Upper lobe of right lung (tissue), 1 donor: ENCODE results near the gene DPM2. TPM values are rescaled to one million over a fixed set of nuclear protein-coding genes. Genes with fewer than 3 reads are reported as not detected.

ENCODE experiments used
- ATAC-seq: fragments of 200-7000 bp; cut with Tn5 transposase; one replicate; pipeline ENCODE4 v1.9.1; 2020; ENCODE audit warnings: mild to moderate bottlenecking, moderate library complexity
- DNase-seq: peaks from one replicate; pipeline ENCODE4 v3.0.0-alpha.2; 2020
- H3K27ac ChIP-seq: fragments of 200-600 bp; one replicate; pipeline ENCODE4 v1.8.0; 2022
- H3K27me3 ChIP-seq: fragments of 200-600 bp; one replicate; pipeline ENCODE4 v1.8.0; 2022; ENCODE audit warnings: mild to moderate bottlenecking
- H3K36me3 ChIP-seq: fragments of 200-600 bp; one replicate; pipeline ENCODE4 v1.8.0; 2022
- H3K4me1 ChIP-seq: fragments of 200-600 bp; one replicate; pipeline ENCODE4 v1.8.0; 2022
- H3K4me3 ChIP-seq: fragments of 200-600 bp; one replicate; pipeline ENCODE4 v1.8.0; 2022; ENCODE audit warnings: mild to moderate bottlenecking
- H3K9me3 ChIP-seq: fragments of 200-600 bp; one replicate; pipeline ENCODE4 v1.8.0; 2022
- intact Hi-C: fragments of 100-400 bp; cut with DNase I; formaldehyde crosslinking; loops from one replicate; pipeline ENCODE4 v1.11.0; 2022
- total RNA-seq: library from RNA; stranded (reverse); fragmentation: NEBNext Ultra II Directional; extraction: Animal tissue kit (Norgen Biotek cat#: 25700); gene quantifications from one replicate; pipeline ENCODE4 v1.2.1, GENCODE V29; 2021
- TF ChIP-seq, protein P1 (sequence below): fragments of 200-600 bp; IDR thresholded peaks from one replicate; pipeline ENCODE4 v1.8.0; 2022; ENCODE audit warnings: antibody characterized with exemption
- donor health status: DM: no; HTN: yes; CAD: no; lungs with severe emphysema.

The DPM2 gene
- total RNA-seq, 1 donor from 2014 or later = 37.1 TPM

DNA sequence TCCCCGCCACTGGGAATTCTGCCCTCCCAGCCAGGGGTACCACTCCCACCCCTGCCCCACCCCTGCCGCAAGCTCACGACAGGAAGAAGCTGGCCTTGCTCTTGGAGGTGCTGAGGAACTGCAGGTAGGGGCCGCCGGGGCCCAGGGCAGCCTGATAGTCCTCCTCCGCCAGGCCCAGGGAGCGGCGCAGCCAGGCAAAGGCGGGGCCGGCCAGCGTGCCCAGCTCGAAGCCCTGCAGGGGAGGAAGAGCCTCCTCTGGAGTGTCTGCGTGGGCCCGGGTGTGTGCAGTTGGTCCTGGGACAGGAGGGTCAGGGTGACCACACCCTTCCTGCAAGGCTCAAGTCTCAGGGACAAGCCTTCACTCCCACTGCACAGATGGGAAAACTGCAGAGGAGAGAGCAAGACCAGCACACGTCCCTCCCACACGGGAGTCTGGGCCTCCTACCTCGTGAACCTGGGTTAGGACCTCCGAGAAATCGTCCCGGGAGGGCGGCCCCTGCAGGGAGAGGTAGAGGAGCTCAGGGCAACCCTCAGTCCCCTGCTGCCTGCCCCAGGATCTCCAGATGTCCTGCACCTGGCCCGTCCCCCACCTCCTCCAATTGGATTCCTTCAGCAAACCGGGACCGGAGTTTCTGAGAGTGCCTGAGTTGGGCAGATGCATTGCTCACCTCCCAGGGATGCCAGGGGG, 9.5 kb downstream of the DPM2 start:
- ATAC-seq (peak; percentile 45), DNase-seq (peak; percentile 82)
- Histone ChIP-seq H3K4me3 (peak overlapping the region; percentile 43), H3K27ac (no peak overlapping the region), H3K36me3 (no peaks in the 10 kb centered on the region), H3K27me3 (peaks cover 11% of the 10 kb centered on the region), H3K4me1 (peaks cover 26% of the 10 kb centered on the region), H3K9me3 (no peaks in the 10 kb centered on the region)
- intact Hi-C loops = loop anchor here (10.0 kb wide), 1 partner anchor 193 kb away; the partner anchor contains the start of gene TOR2A
- TF ChIP-seq, protein P1, sequence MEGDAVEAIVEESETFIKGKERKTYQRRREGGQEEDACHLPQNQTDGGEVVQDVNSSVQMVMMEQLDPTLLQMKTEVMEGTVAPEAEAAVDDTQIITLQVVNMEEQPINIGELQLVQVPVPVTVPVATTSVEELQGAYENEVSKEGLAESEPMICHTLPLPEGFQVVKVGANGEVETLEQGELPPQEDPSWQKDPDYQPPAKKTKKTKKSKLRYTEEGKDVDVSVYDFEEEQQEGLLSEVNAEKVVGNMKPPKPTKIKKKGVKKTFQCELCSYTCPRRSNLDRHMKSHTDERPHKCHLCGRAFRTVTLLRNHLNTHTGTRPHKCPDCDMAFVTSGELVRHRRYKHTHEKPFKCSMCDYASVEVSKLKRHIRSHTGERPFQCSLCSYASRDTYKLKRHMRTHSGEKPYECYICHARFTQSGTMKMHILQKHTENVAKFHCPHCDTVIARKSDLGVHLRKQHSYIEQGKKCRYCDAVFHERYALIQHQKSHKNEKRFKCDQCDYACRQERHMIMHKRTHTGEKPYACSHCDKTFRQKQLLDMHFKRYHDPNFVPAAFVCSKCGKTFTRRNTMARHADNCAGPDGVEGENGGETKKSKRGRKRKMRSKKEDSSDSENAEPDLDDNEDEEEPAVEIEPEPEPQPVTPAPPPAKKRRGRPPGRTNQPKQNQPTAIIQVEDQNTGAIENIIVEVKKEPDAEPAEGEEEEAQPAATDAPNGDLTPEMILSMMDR = no peak

DNA sequence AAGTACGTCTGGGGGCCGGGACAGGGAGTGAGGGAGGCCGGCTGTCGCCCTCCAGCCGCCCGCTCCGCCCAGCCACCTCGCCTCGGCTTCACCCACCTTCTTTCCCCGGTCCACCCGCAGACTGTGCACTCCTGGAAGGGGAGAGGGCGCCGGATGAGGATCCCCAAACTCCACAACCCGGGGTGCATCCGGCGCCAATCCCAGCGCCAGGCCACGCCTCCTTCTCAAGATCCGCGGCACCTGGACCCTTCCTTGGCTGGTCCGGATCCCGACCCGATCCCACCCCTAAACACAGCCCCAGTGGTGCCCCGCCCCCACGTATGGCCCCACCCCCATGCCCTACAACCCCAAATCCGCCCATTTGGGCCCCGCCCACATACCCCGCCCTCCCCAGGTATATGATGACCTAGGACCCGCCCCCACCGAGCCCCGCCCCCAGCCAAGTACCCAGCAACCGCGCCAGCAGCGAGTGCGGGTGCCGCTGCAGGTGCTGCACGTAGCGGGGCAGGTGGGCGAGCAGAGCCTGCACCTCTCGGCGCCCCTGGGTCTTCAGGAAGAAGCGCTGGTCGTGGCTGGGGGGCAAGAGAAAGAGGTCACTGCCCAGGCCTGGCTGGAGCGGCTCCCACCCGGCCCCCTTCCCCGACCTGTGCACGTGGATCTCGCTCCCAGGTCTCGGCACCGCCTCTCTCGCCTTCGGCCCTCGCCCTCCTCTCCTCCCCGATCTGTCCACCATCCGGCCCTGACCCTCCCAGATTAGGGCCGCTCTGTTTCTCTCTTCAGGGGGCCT, 10.3 kb downstream of the DPM2 start:
- Histone ChIP-seq H3K27me3 (peaks cover 11% of the 10 kb centered on the region), H3K4me3 (peak overlapping the region; percentile 43), H3K27ac (no peak overlapping the region), H3K36me3 (no peaks in the 10 kb centered on the region), H3K9me3 (no peaks in the 10 kb centered on the region), H3K4me1 (peaks cover 26% of the 10 kb centered on the region)
- peak; percentile 54 for ATAC-seq
- DNase-seq = peak; percentile 90
- intact Hi-C loops = loop anchor here (10.0 kb wide), 1 partner anchor 193 kb away; the partner anchor contains the start of gene TOR2A
- TF ChIP-seq, protein P1 = no peak

DNA sequence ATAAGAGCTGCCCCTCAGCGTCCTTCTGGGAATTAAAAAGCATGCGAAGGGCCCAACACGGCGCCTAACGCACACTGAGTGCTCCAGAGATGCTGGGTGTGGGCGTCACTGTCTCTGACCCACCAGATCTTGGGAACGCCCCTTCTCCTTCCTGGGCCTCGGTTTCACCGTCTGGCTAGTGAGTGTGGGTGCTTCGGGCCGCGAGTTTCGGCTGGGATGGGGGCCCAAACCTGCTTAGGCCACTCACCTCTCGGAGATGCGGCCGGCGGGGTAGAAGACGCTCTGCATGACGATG, 10.8 kb downstream of the DPM2 start:
- DNase-seq (no peak), ATAC-seq (no peak)
- TF ChIP-seq, protein P1 = no peak
- H3K4me3 ChIP-seq = peak overlapping the region; percentile 43
- intact Hi-C loops = loop anchor here (10.0 kb wide), 1 partner anchor 192 kb away; the partner anchor contains the start of gene TOR2A
- no peaks in the 10 kb centered on the region for H3K36me3 ChIP-seq
- no peak overlapping the region for H3K27ac ChIP-seq
- H3K9me3 ChIP-seq = no peaks in the 10 kb centered on the region
- H3K4me1 ChIP-seq = peaks cover 28% of the 10 kb centered on the region
- H3K27me3 ChIP-seq = peaks cover 11% of the 10 kb centered on the region

DNA sequence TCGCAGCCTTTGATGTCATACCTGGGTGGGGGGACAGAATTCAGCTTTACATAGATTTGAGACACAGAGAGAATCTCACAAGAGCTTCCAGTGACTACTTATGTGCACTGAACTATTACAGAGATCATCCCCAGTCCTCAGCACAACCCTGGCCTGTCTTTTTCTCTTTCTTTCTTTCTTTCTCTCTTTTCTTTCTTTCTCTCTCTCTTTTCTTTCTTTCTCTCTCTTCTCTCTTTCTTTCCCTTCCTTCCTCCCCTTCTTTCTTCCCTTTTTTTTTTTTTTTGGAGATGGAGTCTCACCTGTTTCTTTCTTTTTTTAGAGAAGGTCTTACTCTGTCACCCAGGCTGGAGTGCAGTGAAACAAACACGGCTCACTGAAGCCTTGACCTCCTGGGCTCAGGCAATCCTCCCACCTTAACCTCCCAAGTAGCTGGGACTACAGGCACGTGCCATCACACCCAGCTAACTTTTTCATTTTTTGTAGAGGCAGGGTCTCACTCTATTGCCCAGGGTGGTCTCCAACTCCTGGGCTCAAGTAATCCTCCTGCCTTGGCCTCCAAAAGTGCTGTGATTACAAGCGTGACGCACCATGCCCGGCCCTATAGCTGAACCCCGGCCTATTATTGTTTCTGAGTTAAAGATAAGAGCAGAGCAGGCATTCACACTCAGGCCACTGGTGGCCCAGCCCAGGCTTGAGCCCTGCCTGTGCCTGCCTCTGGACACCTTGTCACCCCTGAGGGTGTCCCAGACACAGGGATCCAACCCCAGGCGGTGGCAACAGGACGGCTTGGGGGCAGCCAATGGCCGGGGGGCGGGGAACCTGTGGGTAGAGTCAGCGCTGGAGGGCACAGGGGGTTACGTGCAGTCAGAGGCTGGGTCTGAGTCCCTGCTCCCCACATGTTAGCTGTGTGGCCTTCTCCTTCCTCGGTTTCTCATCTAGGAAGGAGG, 11.4 kb downstream of the DPM2 start:
- H3K27ac ChIP-seq = no peak overlapping the region
- peaks cover 11% of the 10 kb centered on the region for H3K27me3 ChIP-seq
- H3K9me3 ChIP-seq = no peaks in the 10 kb centered on the region
- intact Hi-C loops = loop anchor here (10.0 kb wide), 1 partner anchor 191 kb away; the partner anchor contains the start of gene TOR2A
- DNase-seq (no peak), ATAC-seq (no peak)
- TF ChIP-seq, protein P1 = no peak
- peak overlapping the region; percentile 43 for H3K4me3 ChIP-seq
- peaks cover 32% of the 10 kb centered on the region for H3K4me1 ChIP-seq
- H3K36me3 ChIP-seq = no peaks in the 10 kb centered on the region

DNA sequence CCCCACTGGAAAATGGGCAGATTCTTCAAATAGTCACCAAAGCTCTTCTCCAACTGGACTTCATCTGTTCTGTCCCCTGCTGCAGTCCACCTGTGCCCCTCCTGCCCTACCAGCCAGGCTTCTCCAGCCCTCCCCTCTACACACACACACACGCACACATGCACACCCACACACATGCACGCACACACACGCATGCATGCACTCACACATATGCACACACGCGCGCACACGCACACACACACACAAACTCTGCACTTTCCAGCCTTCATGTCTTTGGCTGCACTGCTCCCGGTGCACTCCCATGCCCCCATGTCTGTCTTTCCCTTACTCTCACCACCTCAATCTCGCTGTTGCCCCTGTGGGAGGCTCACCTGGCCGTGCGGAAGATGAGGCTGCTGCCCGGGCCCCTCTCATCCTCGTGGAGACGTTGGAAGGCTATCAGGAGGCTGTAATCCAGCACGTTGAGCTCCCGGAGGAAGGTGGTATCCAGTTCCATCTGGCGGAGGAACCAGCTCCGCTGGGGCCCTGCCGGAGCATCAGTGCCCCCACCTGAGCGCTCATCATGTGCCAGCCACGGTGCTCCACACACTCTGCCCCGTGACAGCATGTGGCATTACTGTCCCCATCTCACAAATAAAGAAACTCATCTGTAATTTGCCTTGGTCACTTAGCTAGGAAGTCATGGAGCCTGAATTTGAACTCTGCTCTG, 12.8 kb downstream of the DPM2 start:
- Histone ChIP-seq H3K4me3 (no peak overlapping the region), H3K9me3 (no peaks in the 10 kb centered on the region), H3K27me3 (peaks cover 11% of the 10 kb centered on the region), H3K36me3 (no peaks in the 10 kb centered on the region), H3K27ac (no peak overlapping the region), H3K4me1 (peaks cover 30% of the 10 kb centered on the region)
- ATAC-seq (no peak), DNase-seq (no peak)
- intact Hi-C loops = loop anchor here (5.0 to 10.0 kb wide), 2 partner anchors 190 to 338 kb away; partner anchors contain the start of gene TOR2A
- TF ChIP-seq, protein P1 = no peak
